ENCODE results near the gene BLM. TPM values are rescaled to one million over a fixed set of nuclear protein-coding genes. Genes with fewer than 3 reads are reported as not detected.
A peak's percentile ranks its signal among the peaks of the same experiment; 100 is the strongest.

BLM gene
- total RNA-seq, 4 donors from 2014 or later: 11.6 to 18.2 (median 14.5) TPM

- H3K9me3 ChIP-seq: no peaks in the 10 kb centered on the region
- DNase-seq (no peak), ATAC-seq (peak in 1 of 2 donors; percentile 34)
- no peaks in the 10 kb centered on the region for H3K36me3 ChIP-seq
- in situ Hi-C loops (cut with MboI; ENCODE audit: low sequenced_read_pairs in 4 of 4): no loop called here
- no peaks in the 10 kb centered on the region for H3K27me3 ChIP-seq
- no peak overlapping the region for H3K4me3 ChIP-seq
- intact Hi-C loops (cut with DNase I; ENCODE audit: low total_unique reads): loop anchor here (2.0 kb wide), 2 partner anchors 47 to 109 kb away; partner anchors contain the start of gene BLM
- peak overlapping the region; percentile 57 to 87 (median 80) for H3K27ac ChIP-seq
- peaks cover 0 to 24% of the 10 kb centered on the region in 2 donors for H3K4me1 ChIP-seq
- TF ChIP-seq CTCF (IDR thresholded peaks at IDR 0.05 in 4 of 5, conservative IDR thresholded peaks at IDR 0.05 in 1 of 5) (no peak), POLR2A (IDR thresholded peaks at IDR 0.05) (no peak)
These were observed 46.4 kb downstream of the BLM start for GRCh38 chr15:90763366-90764099.

GRCh38 chr15:90765531-90765930, 48.4 kb downstream of the BLM start:
- intact Hi-C loops (cut with DNase I; ENCODE audit: low total_unique reads): no loop called here
- in situ Hi-C loops (cut with MboI; ENCODE audit: low sequenced_read_pairs in 4 of 4): no loop called here
- no peaks in the 10 kb centered on the region for H3K36me3 ChIP-seq
- no peak overlapping the region for H3K27ac ChIP-seq
- H3K4me1 ChIP-seq: peaks cover 0 to 24% of the 10 kb centered on the region in 2 donors
- H3K9me3 ChIP-seq: no peaks in the 10 kb centered on the region
- H3K4me3 ChIP-seq: no peak overlapping the region
- ATAC-seq: no peak
- TF ChIP-seq POLR2A (IDR thresholded peaks at IDR 0.05): no peak
- no peak for TF ChIP-seq CTCF (IDR thresholded peaks at IDR 0.05 in 4 of 5, conservative IDR thresholded peaks at IDR 0.05 in 1 of 5)
- no peaks in the 10 kb centered on the region for H3K27me3 ChIP-seq
- no peak for DNase-seq

- TF ChIP-seq POLR2A (IDR thresholded peaks at IDR 0.05): no peak
- TF ChIP-seq CTCF (IDR thresholded peaks at IDR 0.05 in 4 of 5, conservative IDR thresholded peaks at IDR 0.05 in 1 of 5): no peak
- Histone ChIP-seq H3K9me3 (no peaks in the 10 kb centered on the region), H3K4me1 (peaks cover 0 to 24% of the 10 kb centered on the region in 2 donors), H3K36me3 (no peaks in the 10 kb centered on the region), H3K27ac (no peak overlapping the region), H3K4me3 (no peak overlapping the region), H3K27me3 (no peaks in the 10 kb centered on the region)
- ATAC-seq (no peak), DNase-seq (no peak)
- intact Hi-C loops (cut with DNase I; ENCODE audit: low total_unique reads): no loop called here
- in situ Hi-C loops (cut with MboI; ENCODE audit: low sequenced_read_pairs in 4 of 4): no loop called here
These were observed 48.8 kb downstream of the BLM start for GRCh38 chr15:90765966-90766365.

GRCh38 chr15:90769375-90769774, 52.2 kb downstream of the BLM start:
- Histone ChIP-seq H3K9me3 (no peaks in the 10 kb centered on the region), H3K4me1 (no peaks in the 10 kb centered on the region), H3K27me3 (no peaks in the 10 kb centered on the region), H3K4me3 (no peak overlapping the region), H3K27ac (no peak overlapping the region), H3K36me3 (no peaks in the 10 kb centered on the region)
- ATAC-seq (no peak), DNase-seq (no peak)
- intact Hi-C loops (cut with DNase I; ENCODE audit: low total_unique reads): no loop called here
- in situ Hi-C loops (cut with MboI; ENCODE audit: low sequenced_read_pairs in 4 of 4): no loop called here
- TF ChIP-seq POLR2A (IDR thresholded peaks at IDR 0.05) (no peak), CTCF (IDR thresholded peaks at IDR 0.05 in 4 of 5, conservative IDR thresholded peaks at IDR 0.05 in 1 of 5) (no peak)
